ENCODE results near the gene TMEM200A. TPM values are rescaled to one million over a fixed set of nuclear protein-coding genes. Genes with fewer than 3 reads are reported as not detected.

Gene TMEM200A
- total RNA-seq, 1 donor from 2014 or later = 18.4 TPM

- H3K4me1 Mint-ChIP-seq (ENCODE audit: unreplicated experiment) = no peaks in the 10 kb centered on the region
- peak overlapping the region; percentile 33 for H3K4me3 Mint-ChIP-seq
- no peak for DNase-seq (ENCODE audit: extremely low spot score, unreplicated experiment)
- H3K27me3 Mint-ChIP-seq = no peaks in the 10 kb centered on the region
- H3K36me3 Mint-ChIP-seq = peaks cover 6% of the 10 kb centered on the region
- peak overlapping the region; percentile 61 for H3K27ac Mint-ChIP-seq
- H3K9me3 Mint-ChIP-seq = peaks cover 11% of the 10 kb centered on the region
- TF ChIP-seq CTCF (conservative IDR thresholded peaks at IDR 0.05) = no peak
Measured at GRCh38 chr6:130411481-130411880, 45.7 kb downstream of the TMEM200A start.

DNA sequence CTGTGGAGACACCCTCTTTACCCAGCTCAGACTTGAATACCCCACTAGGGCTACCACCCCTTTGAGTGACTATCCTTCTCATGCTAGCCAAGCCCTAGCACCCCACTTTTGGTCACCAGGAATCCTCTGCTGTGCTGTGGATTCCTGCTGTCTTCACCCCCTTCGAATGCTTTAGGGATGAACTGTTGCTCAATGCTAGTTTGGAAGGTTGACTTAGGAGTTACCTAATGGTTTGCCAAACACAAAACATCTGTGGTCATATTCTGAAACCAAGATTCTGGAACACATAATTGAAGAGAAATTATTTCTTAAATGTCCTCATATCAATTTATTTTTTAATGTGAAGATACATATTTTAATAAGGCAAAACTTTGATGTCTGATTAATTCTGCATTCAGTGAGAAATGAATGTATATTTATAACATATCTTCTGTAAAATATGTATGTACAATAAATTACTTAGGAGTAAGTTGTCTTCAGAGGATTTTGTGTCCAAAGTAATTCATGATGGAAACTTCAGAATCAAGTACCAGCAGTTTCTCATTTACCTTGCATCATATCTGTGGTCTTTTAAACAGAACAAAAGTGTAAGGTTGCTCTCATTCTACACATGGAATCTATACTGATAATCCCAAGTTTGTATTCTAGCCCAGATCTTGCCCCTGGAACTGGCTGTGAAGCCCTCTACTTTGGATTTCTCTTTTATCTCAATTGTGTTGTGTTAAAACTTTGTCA lies 46.9 kb downstream of the TMEM200A start:
- Mint-ChIP-seq H3K9me3 (peaks cover 11% of the 10 kb centered on the region), H3K27me3 (no peaks in the 10 kb centered on the region), H3K36me3 (peaks cover 6% of the 10 kb centered on the region), H3K27ac (no peak overlapping the region), H3K4me1 (ENCODE audit: unreplicated experiment) (no peaks in the 10 kb centered on the region), H3K4me3 (no peak overlapping the region)
- no peak for DNase-seq (ENCODE audit: extremely low spot score, unreplicated experiment)
- TF ChIP-seq CTCF (conservative IDR thresholded peaks at IDR 0.05) = no peak

DNA sequence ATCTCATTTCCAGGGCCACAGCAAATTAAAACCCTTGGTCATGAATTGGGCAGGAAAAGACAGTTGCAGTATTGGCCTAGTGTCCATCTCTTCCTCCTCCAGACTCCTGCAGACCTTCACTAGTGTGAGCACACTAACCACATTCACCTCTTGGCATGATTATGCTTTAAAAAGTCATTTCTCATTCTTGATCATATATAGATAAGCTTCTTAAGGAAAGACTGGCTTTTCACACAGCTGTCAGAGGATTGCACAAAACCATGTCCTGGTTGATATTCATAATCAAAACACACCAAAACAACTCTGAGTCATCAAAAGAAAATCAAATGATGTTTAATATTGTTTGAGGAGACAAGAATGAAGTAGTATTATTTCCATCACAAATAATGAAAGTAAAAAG lies 52.1 kb downstream of the TMEM200A start:
- H3K27me3 Mint-ChIP-seq = no peaks in the 10 kb centered on the region
- peaks cover 6% of the 10 kb centered on the region for H3K9me3 Mint-ChIP-seq

GRCh38 chr6:130420911-130421310 lies 55.1 kb downstream of the TMEM200A start:
- DNase-seq (ENCODE audit: extremely low spot score, unreplicated experiment) = no peak

More for the DNA sequence above, 52.1 kb downstream of the TMEM200A start:
- peaks cover 10% of the 10 kb centered on the region for H3K36me3 Mint-ChIP-seq
- H3K4me3 Mint-ChIP-seq = no peak overlapping the region
- DNase-seq (ENCODE audit: extremely low spot score, unreplicated experiment) = no peak
- no peak for TF ChIP-seq CTCF (conservative IDR thresholded peaks at IDR 0.05)
- H3K27ac Mint-ChIP-seq = no peak overlapping the region
- no peaks in the 10 kb centered on the region for H3K4me1 Mint-ChIP-seq (ENCODE audit: unreplicated experiment)

DNA sequence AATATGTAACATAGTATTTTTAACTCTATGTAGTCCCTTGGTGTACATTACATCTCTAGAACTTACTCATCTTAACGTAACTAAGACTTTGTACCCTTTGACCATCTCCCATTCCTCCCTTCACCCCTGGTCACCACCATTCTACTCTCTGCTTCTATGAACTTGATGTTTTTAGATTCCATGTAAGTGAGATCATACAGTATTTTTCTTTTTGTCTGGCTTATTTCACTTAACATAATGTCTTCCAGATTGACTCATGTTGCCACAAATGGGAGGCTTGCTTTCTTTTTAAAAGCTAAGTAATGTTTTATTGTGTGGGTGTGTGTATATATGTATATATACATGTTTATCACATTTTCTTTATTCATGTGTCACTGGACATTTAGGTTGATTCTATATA lies 55.8 kb downstream of the TMEM200A start:
- Mint-ChIP-seq H3K27me3 (no peaks in the 10 kb centered on the region), H3K9me3 (no peaks in the 10 kb centered on the region), H3K4me1 (ENCODE audit: unreplicated experiment) (peaks cover 5% of the 10 kb centered on the region), H3K4me3 (no peak overlapping the region), H3K36me3 (peaks cover 4% of the 10 kb centered on the region), H3K27ac (no peak overlapping the region)
- no peak for TF ChIP-seq CTCF (conservative IDR thresholded peaks at IDR 0.05)
- DNase-seq (ENCODE audit: extremely low spot score, unreplicated experiment) = no peak

More at GRCh38 chr6:130420911-130421310, 55.1 kb downstream of the TMEM200A start:
- Mint-ChIP-seq H3K9me3 (no peaks in the 10 kb centered on the region), H3K4me1 (ENCODE audit: unreplicated experiment) (peaks cover 5% of the 10 kb centered on the region), H3K27me3 (no peaks in the 10 kb centered on the region), H3K27ac (no peak overlapping the region), H3K4me3 (no peak overlapping the region), H3K36me3 (peaks cover 4% of the 10 kb centered on the region)
- no peak for TF ChIP-seq CTCF (conservative IDR thresholded peaks at IDR 0.05)
